Measurements from ENCODE around the gene SWAP70.

DNA sequence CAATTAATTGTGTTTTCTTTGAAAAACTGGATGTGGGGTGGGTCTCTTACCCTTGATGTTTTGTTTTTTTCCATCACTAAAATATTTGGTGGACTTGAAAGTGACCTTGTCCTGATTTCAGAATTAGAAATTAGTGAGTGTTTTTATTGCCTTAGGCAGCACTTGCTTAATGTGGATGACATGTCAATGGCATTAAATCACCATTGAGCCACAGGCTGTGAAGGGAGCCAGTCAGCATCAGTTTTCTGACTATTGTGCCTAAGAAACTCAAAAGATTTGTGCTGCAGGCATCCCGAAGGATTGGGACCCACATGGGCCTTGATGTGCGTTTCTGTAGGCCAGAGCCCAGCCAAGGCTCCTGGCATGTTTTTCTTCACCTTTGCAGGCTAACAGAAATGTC, 53.8 kb downstream of the SWAP70 start:
- TF ChIP-seq, protein P1, sequence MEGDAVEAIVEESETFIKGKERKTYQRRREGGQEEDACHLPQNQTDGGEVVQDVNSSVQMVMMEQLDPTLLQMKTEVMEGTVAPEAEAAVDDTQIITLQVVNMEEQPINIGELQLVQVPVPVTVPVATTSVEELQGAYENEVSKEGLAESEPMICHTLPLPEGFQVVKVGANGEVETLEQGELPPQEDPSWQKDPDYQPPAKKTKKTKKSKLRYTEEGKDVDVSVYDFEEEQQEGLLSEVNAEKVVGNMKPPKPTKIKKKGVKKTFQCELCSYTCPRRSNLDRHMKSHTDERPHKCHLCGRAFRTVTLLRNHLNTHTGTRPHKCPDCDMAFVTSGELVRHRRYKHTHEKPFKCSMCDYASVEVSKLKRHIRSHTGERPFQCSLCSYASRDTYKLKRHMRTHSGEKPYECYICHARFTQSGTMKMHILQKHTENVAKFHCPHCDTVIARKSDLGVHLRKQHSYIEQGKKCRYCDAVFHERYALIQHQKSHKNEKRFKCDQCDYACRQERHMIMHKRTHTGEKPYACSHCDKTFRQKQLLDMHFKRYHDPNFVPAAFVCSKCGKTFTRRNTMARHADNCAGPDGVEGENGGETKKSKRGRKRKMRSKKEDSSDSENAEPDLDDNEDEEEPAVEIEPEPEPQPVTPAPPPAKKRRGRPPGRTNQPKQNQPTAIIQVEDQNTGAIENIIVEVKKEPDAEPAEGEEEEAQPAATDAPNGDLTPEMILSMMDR (conservative IDR thresholded peaks at IDR 0.05; ENCODE audit: low read length), result no peak
- no peak for TF ChIP-seq EZH2phosphoT487 (IDR thresholded peaks at IDR 0.05; ENCODE audit: borderline replicate concordance)
